Measurements from ENCODE around the gene SLC2A4RG.
"Not testable (repeated sequence)": the region's sequence is repeated elsewhere in the genome, so short reads cannot be mapped to it uniquely, and the experiment has no call there.

Gene SLC2A4RG

GRCh38 chr20:63722967-63723622 is 16.5 kb upstream of the SLC2A4RG start:
- not testable (repeated sequence) for DNase-seq

- not testable (repeated sequence) for DNase-seq
These were observed 9.3 kb upstream of the SLC2A4RG start for GRCh38 chr20:63730189-63730733.

GRCh38 chr20:63731410-63731809 is 8.2 kb upstream of the SLC2A4RG start:
- DNase-seq: no peak

- no peak for DNase-seq
These were observed 7.2 kb upstream of the SLC2A4RG start for GRCh38 chr20:63732118-63733095.

- no peak for DNase-seq
These were observed 6.5 kb upstream of the SLC2A4RG start for GRCh38 chr20:63733117-63733516.

- DNase-seq: no peak
These were observed 5.9 kb upstream of the SLC2A4RG start for GRCh38 chr20:63733579-63734081.

- DNase-seq: no peak
These were observed 5.2 kb upstream of the SLC2A4RG start for GRCh38 chr20:63734111-63734945.

- no peak for DNase-seq
These were observed 4.4 kb upstream of the SLC2A4RG start for GRCh38 chr20:63734946-63735858.

- DNase-seq: peak; percentile 66
These were observed 3.5 kb upstream of the SLC2A4RG start, which contains the start of gene LIME1 for GRCh38 chr20:63735859-63736718. Gene LIME1 (plus strand): TSS chr20:63736664. CDS start chr20:63737550, 886 bp downstream.

GRCh38 chr20:63736893-63737694 is 2.5 kb upstream of the SLC2A4RG start:
- peak; percentile 54 for DNase-seq

GRCh38 chr20:63737695-63737944 is 2.0 kb upstream of the SLC2A4RG start:
- no peak for DNase-seq

GRCh38 chr20:63737945-63738686 is 1.5 kb upstream of the SLC2A4RG start:
- DNase-seq: no peak

GRCh38 chr20:63738687-63739129 is 868 bp upstream of the SLC2A4RG start:
- peak; percentile 35 for DNase-seq

GRCh38 chr20:63740070-63740626 is 572 bp downstream of the SLC2A4RG start:
- peak; percentile 49 for DNase-seq

- peak; percentile 31 for DNase-seq
These were observed 1.2 kb downstream of the SLC2A4RG start for GRCh38 chr20:63740627-63741353.

- no peak for DNase-seq
These were observed 1.7 kb downstream of the SLC2A4RG start for GRCh38 chr20:63741354-63741675.

GRCh38 chr20:63741676-63742380 is 2.3 kb downstream of the SLC2A4RG start:
- no peak for DNase-seq

All from stimulated activated naive CD4-positive, alpha-beta T cell treated with Interleukin-2 at 50 U/mL for 16 hours (primary cell).